WTC11 (cell line): ENCODE measurements around the gene CHFR.

Source experiments
- CTCF ChIP-seq: fragments of 200-600 bp; IDR thresholded peaks from 2 replicates; pipeline ENCODE4 v1.8.0; 2022; ENCODE audit warnings: antibody characterized with exemption
- ESRRA ChIP-seq: sonication (generic); formaldehyde crosslinking; IDR thresholded peaks from 2 replicates; pipeline ENCODE4 v1.8.1; 2022; ENCODE audit warnings: mild to moderate bottlenecking, missing genetic modification reagents, borderline replicate concordance
- FOXP1 ChIP-seq: sonication (generic); formaldehyde crosslinking; IDR thresholded peaks from 2 replicates; pipeline ENCODE4 v1.8.0; 2022; ENCODE audit warnings: missing genetic modification reagents, mild to moderate bottlenecking, moderate library complexity, borderline replicate concordance
- IRF2 ChIP-seq: sonication (generic); formaldehyde crosslinking; IDR thresholded peaks from 2 replicates; pipeline ENCODE4 v1.8.0; 2022; ENCODE audit warnings: low read depth, missing genetic modification reagents, borderline replicate concordance
- KAT7 ChIP-seq: sonication (generic); formaldehyde crosslinking; IDR thresholded peaks from 2 replicates; pipeline ENCODE4 v1.8.1; 2023; ENCODE audit warnings: missing genetic modification reagents, mild to moderate bottlenecking, borderline replicate concordance
- MXD4 ChIP-seq: fragments of 250-450 bp; sonication (Bioruptor Pico); IDR thresholded peaks from 2 replicates; pipeline ENCODE4 v1.8.0; 2021; ENCODE audit warnings: mild to moderate bottlenecking, moderate library complexity, borderline replicate concordance
- NR2C2 ChIP-seq: sonication (generic); formaldehyde crosslinking; IDR thresholded peaks from 2 replicates; pipeline ENCODE4 v1.8.0; 2022; ENCODE audit warnings: mild to moderate bottlenecking, missing genetic modification reagents
- NR3C1 ChIP-seq: sonication (generic); formaldehyde crosslinking; conservative IDR thresholded peaks from 2 replicates; pipeline ENCODE4 v1.8.1; 2023; ENCODE audit warnings: low read depth, mild to moderate bottlenecking, missing genetic modification reagents
- ZNF317 ChIP-seq: sonication (generic); formaldehyde crosslinking; IDR thresholded peaks from 2 replicates; pipeline ENCODE4 v1.8.1; 2023; ENCODE audit warnings: low read depth, mild to moderate bottlenecking, moderate library complexity, missing genetic modification reagents, borderline replicate concordance
- TF ChIP-seq, protein P1 (sequence below): fragments of 250-450 bp; sonication (Bioruptor Pico); conservative IDR thresholded peaks from 2 replicates; pipeline ENCODE4 v1.9.0; 2021; ENCODE audit warnings: mild to moderate bottlenecking
- TF ChIP-seq, protein P2 (sequence below): sonication (generic); formaldehyde crosslinking; IDR thresholded peaks from 2 replicates; pipeline ENCODE4 v1.8.1; 2023; ENCODE audit warnings: mild to moderate bottlenecking, missing genetic modification reagents
- TF ChIP-seq, protein P3 (sequence below): fragments of 250-450 bp; sonication (Bioruptor Pico); IDR thresholded peaks from 2 replicates; pipeline ENCODE4 v2.1.2; 2022; ENCODE audit warnings: mild to moderate bottlenecking, moderate library complexity

- TF ChIP-seq CTCF (no peak), NR3C1 (CRISPR knock-in tag) (no peak), ZNF317 (no peak), FOXP1 (CRISPR knock-in tag) (no peak), KAT7 (CRISPR knock-in tag) (no peak), MXD4 (CRISPR knock-in tag) (no peak), ESRRA (CRISPR knock-in tag) (no peak), NR2C2 (CRISPR knock-in tag) (no peak), IRF2 (CRISPR knock-in tag) (no peak)
- TF ChIP-seq, protein P1, sequence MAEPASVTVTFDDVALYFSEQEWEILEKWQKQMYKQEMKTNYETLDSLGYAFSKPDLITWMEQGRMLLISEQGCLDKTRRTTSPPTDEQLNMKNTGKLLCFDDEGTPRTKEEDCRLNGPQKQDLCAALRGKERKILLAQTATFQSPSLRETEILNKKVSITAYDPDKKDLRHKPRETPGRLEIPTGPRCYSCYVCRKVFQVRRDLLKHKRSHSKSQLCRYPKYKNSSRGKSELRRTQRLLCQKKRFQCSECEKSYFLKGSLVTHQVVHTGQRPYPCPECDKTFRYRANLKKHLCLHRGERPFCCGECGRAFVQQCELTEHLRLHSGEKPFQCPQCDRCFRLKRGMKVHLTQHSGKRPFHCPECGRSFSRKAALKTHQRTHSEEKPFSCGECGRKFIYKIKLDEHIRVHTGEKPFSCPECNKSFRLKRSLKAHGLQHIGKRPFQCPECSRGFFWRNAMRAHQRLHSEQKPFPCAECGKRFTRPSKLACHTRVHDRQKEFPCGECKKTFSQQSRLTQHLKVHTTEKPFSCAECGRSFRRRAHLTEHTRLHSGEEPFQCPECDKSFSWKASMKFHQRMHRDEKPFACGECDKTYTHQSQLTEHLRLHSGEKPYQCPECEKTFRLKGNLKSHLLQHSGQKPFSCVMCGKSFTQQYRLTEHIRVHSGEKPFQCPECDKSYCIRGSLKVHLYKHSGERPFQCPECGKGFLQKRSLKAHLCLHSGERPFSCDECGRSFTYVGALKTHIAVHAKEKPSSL (CRISPR knock-in tag), result no peak
- TF ChIP-seq, protein P2, sequence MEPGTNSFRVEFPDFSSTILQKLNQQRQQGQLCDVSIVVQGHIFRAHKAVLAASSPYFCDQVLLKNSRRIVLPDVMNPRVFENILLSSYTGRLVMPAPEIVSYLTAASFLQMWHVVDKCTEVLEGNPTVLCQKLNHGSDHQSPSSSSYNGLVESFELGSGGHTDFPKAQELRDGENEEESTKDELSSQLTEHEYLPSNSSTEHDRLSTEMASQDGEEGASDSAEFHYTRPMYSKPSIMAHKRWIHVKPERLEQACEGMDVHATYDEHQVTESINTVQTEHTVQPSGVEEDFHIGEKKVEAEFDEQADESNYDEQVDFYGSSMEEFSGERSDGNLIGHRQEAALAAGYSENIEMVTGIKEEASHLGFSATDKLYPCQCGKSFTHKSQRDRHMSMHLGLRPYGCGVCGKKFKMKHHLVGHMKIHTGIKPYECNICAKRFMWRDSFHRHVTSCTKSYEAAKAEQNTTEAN (CRISPR knock-in tag), result no peak
- TF ChIP-seq, protein P3, sequence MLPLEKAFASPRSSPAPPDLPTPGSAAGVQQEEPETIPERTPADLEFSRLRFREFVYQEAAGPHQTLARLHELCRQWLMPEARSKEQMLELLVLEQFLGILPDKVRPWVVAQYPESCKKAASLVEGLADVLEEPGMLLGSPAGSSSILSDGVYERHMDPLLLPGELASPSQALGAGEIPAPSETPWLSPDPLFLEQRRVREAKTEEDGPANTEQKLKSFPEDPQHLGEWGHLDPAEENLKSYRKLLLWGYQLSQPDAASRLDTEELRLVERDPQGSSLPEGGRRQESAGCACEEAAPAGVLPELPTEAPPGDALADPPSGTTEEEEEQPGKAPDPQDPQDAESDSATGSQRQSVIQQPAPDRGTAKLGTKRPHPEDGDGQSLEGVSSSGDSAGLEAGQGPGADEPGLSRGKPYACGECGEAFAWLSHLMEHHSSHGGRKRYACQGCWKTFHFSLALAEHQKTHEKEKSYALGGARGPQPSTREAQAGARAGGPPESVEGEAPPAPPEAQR (CRISPR knock-in tag), result no peak
Observed at GRCh38 chr12:132899033-132899432, 11.6 kb upstream of the CHFR start.
